IPS-18a (cell line): ENCODE measurements around the gene ARID1A.
A peak's percentile ranks its signal among the peaks of the same experiment; 100 is the strongest.
"Not testable (repeated sequence)": the region's sequence is repeated elsewhere in the genome, so short reads cannot be mapped to it uniquely, and the experiment has no call there.

Source experiments
- H3K27ac ChIP-seq: one replicate; pipeline ENCODE4 v1.5.1; 2013; ENCODE audit warnings: low read length
- H3K27me3 ChIP-seq: one replicate; pipeline ENCODE4 v1.6.1; 2013; ENCODE audit warnings: mild to moderate bottlenecking, low read length; ENCODE audit not compliant: control insufficient read depth, insufficient read depth
- H3K36me3 ChIP-seq: one replicate; pipeline ENCODE4 v1.6.1; 2013; ENCODE audit warnings: low read depth, low read length; ENCODE audit not compliant: control insufficient read depth
- H3K4me1 ChIP-seq: one replicate; pipeline ENCODE4 v1.6.1; 2013; ENCODE audit warnings: low read depth, low read length; ENCODE audit not compliant: control insufficient read depth
- H3K4me3 ChIP-seq: one replicate; pipeline ENCODE4 v1.5.1; 2013; ENCODE audit warnings: low read length
- H3K9ac ChIP-seq: one replicate; pipeline ENCODE4 v1.6.1; 2013; ENCODE audit warnings: mild to moderate bottlenecking, low read length, moderate library complexity
- H3K9me3 ChIP-seq: one replicate; pipeline ENCODE4 v1.6.1; 2013; ENCODE audit warnings: low read depth, low read length; ENCODE audit not compliant: control insufficient read depth

The ARID1A gene

DNA sequence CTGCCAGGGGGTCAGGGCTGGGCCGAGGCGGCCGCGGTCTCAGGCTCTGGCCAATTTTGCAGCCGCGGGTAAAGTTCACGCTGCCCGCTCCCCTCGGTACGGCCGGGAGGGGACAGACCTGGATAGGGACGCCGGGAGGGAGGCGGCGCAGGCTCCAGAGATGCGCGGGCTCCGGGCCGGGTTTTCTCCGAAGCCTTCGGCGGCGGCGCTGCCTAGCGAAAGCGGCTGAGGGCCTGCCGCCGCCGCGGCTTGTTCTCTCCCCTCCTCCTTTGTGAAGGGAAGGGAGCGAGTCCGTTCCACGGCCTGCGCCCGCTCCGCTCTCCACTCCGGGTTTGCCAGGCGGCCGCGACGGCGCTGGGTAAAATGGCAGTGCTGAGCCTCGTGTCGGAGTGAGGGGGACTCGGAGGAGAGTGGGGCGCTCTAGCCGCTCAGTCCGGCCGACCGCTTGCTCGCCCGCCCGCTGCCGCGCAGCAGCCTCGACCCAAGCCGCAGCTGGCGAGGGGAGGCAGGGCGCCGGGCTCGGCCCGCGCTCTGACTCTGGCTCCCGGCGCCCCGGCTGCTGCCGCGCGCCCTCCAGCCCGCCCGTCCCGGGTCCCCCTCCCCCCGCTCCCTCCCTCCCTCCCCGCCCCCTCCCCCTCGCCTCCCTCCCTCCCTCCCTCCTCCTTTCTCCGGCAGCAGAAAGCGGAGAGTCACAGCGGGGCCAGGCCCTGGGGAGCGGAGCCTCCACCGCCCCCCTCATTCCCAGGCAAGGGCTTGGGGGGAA, at the start of gene ARID1A:
Gene ARID1A, plus strand, starts transcription at position 660 of the 763 bp plus-strand sequence. CDS start 389 bp downstream, outside the sequence.
- H3K4me3 ChIP-seq, result peak within 1 kb of the TSS; percentile 91
- no peaks in the 10 kb centered on the region for H3K9me3 ChIP-seq
- peak within 1 kb of the TSS; percentile 24 for H3K27ac ChIP-seq
- peaks cover 46% of the 10 kb centered on the region for H3K4me1 ChIP-seq
- H3K36me3 ChIP-seq, result peaks cover 6% of the 10 kb centered on the region
- H3K27me3 ChIP-seq, result peaks cover 11% of the 10 kb centered on the region
- H3K9ac ChIP-seq, result peak within 1 kb of the TSS; percentile 88

GRCh38 chr1:26664802-26665201, 31.0 kb upstream of the ARID1A start:
- no peak overlapping the region for H3K27ac ChIP-seq
- no peaks in the 10 kb centered on the region for H3K9me3 ChIP-seq
- H3K36me3 ChIP-seq, result no peaks in the 10 kb centered on the region
- no peak overlapping the region for H3K4me3 ChIP-seq
- H3K9ac ChIP-seq, result no peak overlapping the region
- no peaks in the 10 kb centered on the region for H3K4me1 ChIP-seq
- no peaks in the 10 kb centered on the region for H3K27me3 ChIP-seq

DNA sequence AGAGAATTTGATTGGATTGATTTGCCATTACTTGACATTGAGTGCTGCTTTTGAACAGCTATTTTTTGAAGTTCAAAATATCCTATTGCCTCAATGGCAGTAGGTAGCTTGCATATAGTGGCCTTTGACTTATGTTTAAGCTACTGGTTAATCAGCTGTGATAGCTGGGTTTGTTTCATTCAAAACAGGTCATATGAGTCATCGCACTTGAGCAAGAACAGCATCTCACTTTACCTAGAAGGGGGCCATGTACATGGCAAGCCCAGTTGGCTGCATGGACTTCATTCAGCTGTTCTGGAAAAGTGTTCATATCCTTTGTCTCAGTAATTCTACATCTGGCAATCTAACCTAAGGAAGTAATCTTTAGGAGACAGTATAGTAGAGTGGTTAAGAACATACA, 29.0 kb upstream of the ARID1A start:
- no peaks in the 10 kb centered on the region for H3K27me3 ChIP-seq
- no peaks in the 10 kb centered on the region for H3K36me3 ChIP-seq
- no peaks in the 10 kb centered on the region for H3K4me1 ChIP-seq
- no peak overlapping the region for H3K27ac ChIP-seq
- no peak overlapping the region for H3K4me3 ChIP-seq
- H3K9me3 ChIP-seq, result no peaks in the 10 kb centered on the region
- no peak overlapping the region for H3K9ac ChIP-seq

- H3K27ac ChIP-seq, H3K4me3 ChIP-seq, H3K4me1 ChIP-seq, H3K27me3 ChIP-seq, H3K9me3 ChIP-seq, H3K9ac ChIP-seq, H3K36me3 ChIP-seq: not testable (repeated sequence)
These were observed 27.6 kb upstream of the ARID1A start for GRCh38 chr1:26668106-26668786.

GRCh38 chr1:26677306-26678115, 18.3 kb upstream of the ARID1A start:
- Histone ChIP-seq H3K4me3 (no peak overlapping the region), H3K9ac (no peak overlapping the region), H3K9me3 (no peaks in the 10 kb centered on the region)

GRCh38 chr1:26684763-26685508, 10.9 kb upstream of the ARID1A start:
- no peaks in the 10 kb centered on the region for H3K4me1 ChIP-seq
- no peak overlapping the region for H3K4me3 ChIP-seq
- H3K27ac ChIP-seq, result no peak overlapping the region
- H3K36me3 ChIP-seq, result no peaks in the 10 kb centered on the region
- no peak overlapping the region for H3K9ac ChIP-seq
- H3K27me3 ChIP-seq, result no peaks in the 10 kb centered on the region
- no peaks in the 10 kb centered on the region for H3K9me3 ChIP-seq

More at GRCh38 chr1:26677306-26678115, 18.3 kb upstream of the ARID1A start:
- no peaks in the 10 kb centered on the region for H3K4me1 ChIP-seq
- no peak overlapping the region for H3K27ac ChIP-seq
- no peaks in the 10 kb centered on the region for H3K27me3 ChIP-seq
- H3K36me3 ChIP-seq, result no peaks in the 10 kb centered on the region

DNA sequence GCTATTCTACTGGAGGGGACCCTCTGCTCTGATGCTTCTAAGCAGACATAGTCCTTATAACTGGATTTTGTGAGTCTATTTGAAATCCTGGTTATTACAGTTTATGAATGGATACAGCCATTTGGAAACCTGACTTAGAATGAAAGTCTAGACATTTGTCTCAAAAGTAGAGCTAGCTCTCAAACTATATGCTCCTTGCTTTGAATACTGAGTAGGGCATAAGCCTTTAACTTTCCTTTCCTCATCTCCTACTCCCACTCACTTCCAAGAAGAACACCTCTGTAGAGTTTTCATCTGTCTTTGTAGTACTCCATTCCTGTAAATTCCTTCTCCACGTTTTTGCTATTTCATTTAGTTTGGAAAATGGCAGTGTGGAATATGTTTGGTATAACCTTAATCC, 9.0 kb upstream of the ARID1A start:
- no peak overlapping the region for H3K27ac ChIP-seq
- no peaks in the 10 kb centered on the region for H3K27me3 ChIP-seq
- H3K4me3 ChIP-seq, result no peak overlapping the region
- no peaks in the 10 kb centered on the region for H3K36me3 ChIP-seq
- peaks cover 7% of the 10 kb centered on the region for H3K4me1 ChIP-seq
- no peak overlapping the region for H3K9ac ChIP-seq
- H3K9me3 ChIP-seq, result no peaks in the 10 kb centered on the region

DNA sequence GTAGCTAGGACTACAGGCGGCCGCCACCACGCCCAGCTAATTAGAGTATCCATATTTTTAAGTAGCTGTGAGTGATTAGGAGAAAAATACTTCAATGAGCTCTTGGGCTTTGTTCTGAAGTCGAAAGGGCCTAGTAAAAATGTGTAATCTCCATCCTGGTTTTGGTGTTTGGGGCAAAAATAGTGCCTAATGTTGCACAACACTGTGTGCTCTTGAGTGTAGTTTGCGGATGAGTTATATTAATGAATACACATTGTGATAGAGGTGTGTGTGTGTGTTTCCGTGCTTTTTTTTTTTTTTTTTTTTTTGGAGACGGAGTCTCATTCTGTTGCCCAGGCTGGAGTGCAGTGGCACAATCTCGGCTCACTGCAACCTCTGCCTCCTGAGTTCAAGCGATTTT, 6.3 kb upstream of the ARID1A start:
- Histone ChIP-seq H3K36me3 (no peaks in the 10 kb centered on the region), H3K4me3 (no peak overlapping the region), H3K9me3 (no peaks in the 10 kb centered on the region), H3K27ac (no peak overlapping the region), H3K4me1 (peaks cover 18% of the 10 kb centered on the region), H3K27me3 (peaks cover 6% of the 10 kb centered on the region), H3K9ac (no peak overlapping the region)

- H3K27me3 ChIP-seq, result peaks cover 11% of the 10 kb centered on the region
- no peaks in the 10 kb centered on the region for H3K36me3 ChIP-seq
- no peak overlapping the region for H3K27ac ChIP-seq
- no peak overlapping the region for H3K4me3 ChIP-seq
- H3K9me3 ChIP-seq, result no peaks in the 10 kb centered on the region
- peaks cover 24% of the 10 kb centered on the region for H3K4me1 ChIP-seq
- no peak overlapping the region for H3K9ac ChIP-seq
These were observed 5.7 kb upstream of the ARID1A start for GRCh38 chr1:26690157-26690556.

DNA sequence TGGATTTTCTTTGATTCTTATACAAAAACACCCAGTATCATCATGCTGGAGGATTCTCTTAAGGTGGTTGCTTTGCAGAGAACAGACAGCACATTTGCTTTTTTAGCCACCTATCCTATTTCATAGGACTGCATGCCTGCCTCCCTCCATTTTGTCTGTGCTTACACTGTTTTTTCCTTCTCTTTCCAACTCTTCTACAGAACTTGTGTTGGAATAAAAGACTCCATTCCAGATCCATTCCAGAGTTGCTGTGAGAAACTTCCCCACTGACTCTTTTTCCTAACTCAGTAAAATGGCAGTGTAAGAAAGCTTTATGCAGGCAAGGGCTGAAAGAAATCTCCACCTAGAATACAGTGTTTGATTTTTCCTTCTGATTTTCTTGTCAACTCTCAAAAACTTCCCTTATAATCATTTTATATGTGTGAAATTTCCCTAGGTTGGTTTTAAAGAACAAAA, 5.2 kb upstream of the ARID1A start:
- H3K4me3 ChIP-seq, result no peak overlapping the region
- H3K36me3 ChIP-seq, result no peaks in the 10 kb centered on the region
- H3K27me3 ChIP-seq, result peaks cover 11% of the 10 kb centered on the region
- no peak overlapping the region for H3K27ac ChIP-seq
- H3K4me1 ChIP-seq, result peaks cover 24% of the 10 kb centered on the region
- no peak overlapping the region for H3K9ac ChIP-seq
- H3K9me3 ChIP-seq, result no peaks in the 10 kb centered on the region
